Liver (tissue), 9 donors: ENCODE results near the gene EOMES. TPM values are rescaled to one million over a fixed set of nuclear protein-coding genes. Genes with fewer than 3 reads are reported as not detected.
A peak's percentile ranks its signal among the peaks of the same experiment; 100 is the strongest.

Experiments
- DNase-seq: peaks from one replicate; pipeline ENCODE4 v3.0.0-alpha.2; 2017; ENCODE audit warnings: low spot score
- H3K27ac ChIP-seq, 2 donors: one replicate each; pipeline ENCODE4 v1.7.0; 2013; ENCODE audit warnings: inconsistent platforms in 2 of 2, low read length in 2 of 2, control low read depth in 1 of 2, low read depth in 1 of 2, mild to moderate bottlenecking in 1 of 2
- H3K27me3 ChIP-seq, 4 donors: one replicate each; pipeline versions ENCODE4 v1.6.1 to v1.7.0; 2013; ENCODE audit warnings: low read length in 3 of 4, inconsistent platforms in 1 of 4, mild to moderate bottlenecking in 1 of 4, moderate library complexity in 1 of 4; ENCODE audit not compliant: control insufficient read depth in 4 of 4, insufficient read depth in 4 of 4
- H3K36me3 ChIP-seq, 4 donors: one replicate each; pipeline versions ENCODE4 v1.6.1 to v1.7.0; 2013; ENCODE audit warnings: low read length in 3 of 4, mild to moderate bottlenecking in 3 of 4, low read depth in 1 of 4, moderate library complexity in 1 of 4; ENCODE audit not compliant: control insufficient read depth in 4 of 4, insufficient read depth in 3 of 4
- H3K4me1 ChIP-seq, 4 donors: one replicate each; pipeline versions ENCODE4 v1.6.1 to v1.7.0; 2013; ENCODE audit warnings: low read length in 3 of 4, mild to moderate bottlenecking in 3 of 4, moderate library complexity in 1 of 4; ENCODE audit not compliant: control insufficient read depth in 4 of 4, insufficient read depth in 4 of 4
- H3K4me3 ChIP-seq, 3 donors: one replicate each; pipeline versions ENCODE4 v1.6.1 to v1.7.0; 2013; ENCODE audit warnings: low read length in 3 of 3, control low read depth in 1 of 3, low read depth in 1 of 3, mild to moderate bottlenecking in 1 of 3
- H3K9ac ChIP-seq, 2 donors: one replicate each; pipeline ENCODE4 v1.7.0; 2013; ENCODE audit warnings: low read length in 2 of 2, mild to moderate bottlenecking in 2 of 2, moderate library complexity in 2 of 2, control low read depth in 1 of 2, low read depth in 1 of 2
- H3K9me3 ChIP-seq, 4 donors: one replicate each; pipeline versions ENCODE4 v1.6.1 to v1.7.0; 2013; ENCODE audit warnings: low read length in 3 of 4; ENCODE audit not compliant: control insufficient read depth in 4 of 4
- ATF3 ChIP-seq: IDR thresholded peaks from 2 replicates; pipeline ENCODE4 v1.6.1; 2016; ENCODE audit warnings: antibody characterized with exemption
- CTCF ChIP-seq: fragments of 150-350 bp; IDR thresholded peaks from 2 replicates; pipeline ENCODE4 v1.5.1; 2017; ENCODE audit warnings: improper control_type of control experiment, low read depth, low read length; ENCODE audit not compliant: missing input control
- EGR1 ChIP-seq, 2 donors: IDR thresholded peaks; 2 replicates each; pipeline ENCODE4 v1.6.1; 2016 to 2018; ENCODE audit warnings: antibody characterized with exemption in 2 of 2, low read depth in 2 of 2
- FOXA1 ChIP-seq: IDR thresholded peaks from 2 replicates; pipeline ENCODE4 v1.6.1; 2016; ENCODE audit warnings: antibody characterized with exemption
- FOXA2 ChIP-seq: IDR thresholded peaks from 2 replicates; pipeline ENCODE4 v1.6.1; 2016; ENCODE audit warnings: antibody characterized with exemption
- HNF4G ChIP-seq: IDR thresholded peaks from 2 replicates; pipeline ENCODE4 v1.6.1; 2016; ENCODE audit warnings: antibody characterized with exemption
- MAX ChIP-seq: IDR thresholded peaks from 2 replicates; pipeline ENCODE4 v1.6.1; 2016; ENCODE audit warnings: antibody characterized with exemption
- RAD21 ChIP-seq, 2 donors: IDR thresholded peaks; 2 replicates each; pipeline ENCODE4 v1.6.1; 2016; ENCODE audit warnings: antibody characterized with exemption in 2 of 2, mild to moderate bottlenecking in 2 of 2
- RXRA ChIP-seq, 2 donors: IDR thresholded peaks; 2 replicates each; pipeline ENCODE4 v1.6.1; 2017 to 2018; ENCODE audit warnings: antibody characterized with exemption in 2 of 2, mild to moderate bottlenecking in 1 of 2
- SP1 ChIP-seq: IDR thresholded peaks from 2 replicates; pipeline ENCODE4 v1.6.1; 2018; ENCODE audit warnings: antibody characterized with exemption, mild to moderate bottlenecking
- TAF1 ChIP-seq: conservative IDR thresholded peaks from 2 replicates; pipeline ENCODE4 v1.6.1; 2016; ENCODE audit warnings: antibody characterized with exemption, mild to moderate bottlenecking
- ZBTB33 ChIP-seq: IDR thresholded peaks from 2 replicates; pipeline ENCODE4 v1.6.1; 2016; ENCODE audit warnings: antibody characterized with exemption
- WGBS: extraction: QIAGEN DNeasy Blood & Tissue Kit; methylation state at CpG from one replicate; pipeline ENCODE4 v1.1.7; 2013; 5-methylcytosine and 5-hydroxymethylcytosine counted together
- polyA plus RNA-seq, 2 donors: library from polyadenylated mRNA; stranded (reverse) in 1 of 2; unstranded in 1 of 2; fragments of 200-250 nt in 1 of 2; fragments of >200 nt in 1 of 2; fragmentation: Nextera tagmentation in 1 of 2; extraction: Ambion mirVana in 1 of 2; gene quantifications; one replicate each; pipeline versions ENCODE4 v1.2.1 to v1.2.3, GENCODE V29; 2013 to 2015
- total RNA-seq, 2 donors: library from RNA; depleted of rRNA; stranded (reverse); fragments of >200 nt; gene quantifications; one replicate each; pipeline ENCODE4 v1.2.3, GENCODE V29; 2014
- donor health status: healthy.
- donor health status: healthy.
- donor health status: healthy.
- donor health status: healthy.
- donor health status: healthy.

EOMES gene
- total and polyA plus RNA-seq, 4 donors: 0.39 to 0.75 (median 0.59) TPM

- Histone ChIP-seq H3K36me3 (no peaks in the 10 kb centered on the region), H3K9ac (no peak overlapping the region), H3K4me3 (peak overlapping the region in 1 of 3 donors; percentile 27), H3K27me3 (peaks cover 4 to 28% (median 17%) of the 10 kb centered on the region in 4 donors), H3K27ac (no peak overlapping the region), H3K4me1 (peaks cover 13 to 38% (median 28%) of the 10 kb centered on the region in 4 donors), H3K9me3 (no peaks in the 10 kb centered on the region)
- no peak for DNase-seq
- TF ChIP-seq EGR1 (IDR thresholded peaks at IDR 0.05; ENCODE audit: low read depth in 2 of 2) (no peak), RAD21 (IDR thresholded peaks at IDR 0.05) (no peak), TAF1 (no peak), MAX (no peak), FOXA2 (no peak), FOXA1 (no peak), SP1 (no peak), ATF3 (no peak), CTCF (no peak)
- WGBS: 2% methylated on average over 13 of the region's 13 CpGs
These were observed 900 bp upstream of the EOMES start for GRCh38 chr3:27723001-27723445.

- no peaks in the 10 kb centered on the region for H3K36me3 ChIP-seq
- H3K4me1 ChIP-seq: peaks cover 13 to 38% (median 28%) of the 10 kb centered on the region in 4 donors
- TF ChIP-seq TAF1 (no peak), ZBTB33 (no peak), MAX (no peak), ATF3 (no peak), EGR1 (IDR thresholded peaks at IDR 0.05; ENCODE audit: low read depth in 2 of 2) (no peak), HNF4G (no peak), RXRA (IDR thresholded peaks at IDR 0.05) (no peak)
- peak overlapping the region in 1 of 2 donors; percentile 24 for H3K27ac ChIP-seq
- peak overlapping the region in 2 of 3 donors; percentile 12 to 53 for H3K4me3 ChIP-seq
- peak overlapping the region in 1 of 2 donors; percentile 46 for H3K9ac ChIP-seq
- H3K9me3 ChIP-seq: no peaks in the 10 kb centered on the region
- no peak for DNase-seq
- WGBS: 2% methylated on average over 64 of the region's 64 CpGs
- peaks cover 6 to 30% (median 13%) of the 10 kb centered on the region in 4 donors for H3K27me3 ChIP-seq
These were observed 1.0 kb downstream of the EOMES start for GRCh38 chr3:27720899-27721716.
